ENCODE results near the gene DSG2.
"Not testable (repeated sequence)": the region's sequence is repeated elsewhere in the genome, so short reads cannot be mapped to it uniquely, and the experiment has no call there.

Gene DSG2

GRCh38 chr18:31500051-31500688, 2.2 kb downstream of the DSG2 start:
- no peak for DNase-seq (ENCODE audit: low read depth in 2 of 2)

GRCh38 chr18:31503011-31503410, 5.0 kb downstream of the DSG2 start:
- DNase-seq (ENCODE audit: low read depth in 2 of 2) = no peak

GRCh38 chr18:31504455-31505147, 6.6 kb downstream of the DSG2 start:
- no peak for DNase-seq (ENCODE audit: low read depth in 2 of 2)

- DNase-seq (ENCODE audit: low read depth in 2 of 2) = no peak
Measured at GRCh38 chr18:31505156-31505555, 7.2 kb downstream of the DSG2 start.

- no peak for DNase-seq (ENCODE audit: low read depth in 2 of 2)
Measured at GRCh38 chr18:31506024-31506742, 8.2 kb downstream of the DSG2 start.

- not testable (repeated sequence) for DNase-seq (ENCODE audit: low read depth in 2 of 2)
Measured at GRCh38 chr18:31507124-31507523, 9.1 kb downstream of the DSG2 start.

- DNase-seq (ENCODE audit: low read depth in 2 of 2) = no peak
Measured at GRCh38 chr18:31508781-31509180, 10.8 kb downstream of the DSG2 start.

GRCh38 chr18:31509571-31509970, 11.6 kb downstream of the DSG2 start:
- DNase-seq (ENCODE audit: low read depth in 2 of 2) = no peak

- no peak for DNase-seq (ENCODE audit: low read depth in 2 of 2)
Measured at GRCh38 chr18:31510319-31510718, 12.3 kb downstream of the DSG2 start.

- no peak for DNase-seq (ENCODE audit: low read depth in 2 of 2)
Measured at GRCh38 chr18:31511098-31511497, 13.1 kb downstream of the DSG2 start.

- no peak for DNase-seq (ENCODE audit: low read depth in 2 of 2)
Measured at GRCh38 chr18:31512203-31512764, 14.3 kb downstream of the DSG2 start.

- no peak for DNase-seq (ENCODE audit: low read depth in 2 of 2)
Measured at GRCh38 chr18:31513189-31513935, 15.4 kb downstream of the DSG2 start.

GRCh38 chr18:31516437-31516836, 18.5 kb downstream of the DSG2 start:
- no peak for DNase-seq (ENCODE audit: low read depth in 2 of 2)

- DNase-seq (ENCODE audit: low read depth in 2 of 2) = no peak
Measured at GRCh38 chr18:31526374-31526773, 28.4 kb downstream of the DSG2 start.

- no peak for DNase-seq (ENCODE audit: low read depth in 2 of 2)
Measured at GRCh38 chr18:31533236-31533635, 35.3 kb downstream of the DSG2 start.

GRCh38 chr18:31538837-31539236, 40.9 kb downstream of the DSG2 start:
- DNase-seq (ENCODE audit: low read depth in 2 of 2) = no peak

- DNase-seq (ENCODE audit: low read depth in 2 of 2) = no peak
Measured at GRCh38 chr18:31546476-31546875, 48.5 kb downstream of the DSG2 start.

GRCh38 chr18:31548853-31549252, 50.9 kb downstream of the DSG2 start:
- DNase-seq (ENCODE audit: low read depth in 2 of 2) = no peak

GRCh38 chr18:31549416-31549815, 51.4 kb downstream of the DSG2 start:
- no peak for DNase-seq (ENCODE audit: low read depth in 2 of 2)

- DNase-seq (ENCODE audit: low read depth in 2 of 2) = no peak
Measured at GRCh38 chr18:31551883-31552282, 53.9 kb downstream of the DSG2 start.

- no peak for DNase-seq (ENCODE audit: low read depth in 2 of 2)
Measured at GRCh38 chr18:31553800-31554199, 55.8 kb downstream of the DSG2 start.

- DNase-seq (ENCODE audit: low read depth in 2 of 2) = no peak
Measured at GRCh38 chr18:31554776-31555175, 56.8 kb downstream of the DSG2 start.
